CD4-positive, alpha-beta T cell treated with Interleukin-15 for 1 hour (primary cell): Measurements from ENCODE around the gene MAP3K8.
"Not testable (repeated sequence)": the region's sequence is repeated elsewhere in the genome, so short reads cannot be mapped to it uniquely, and the experiment has no call there.

Experiments
- DNase-seq: peaks from one replicate; pipeline ENCODE4 v3.0.0-alpha.2; 2020

The MAP3K8 gene

DNA sequence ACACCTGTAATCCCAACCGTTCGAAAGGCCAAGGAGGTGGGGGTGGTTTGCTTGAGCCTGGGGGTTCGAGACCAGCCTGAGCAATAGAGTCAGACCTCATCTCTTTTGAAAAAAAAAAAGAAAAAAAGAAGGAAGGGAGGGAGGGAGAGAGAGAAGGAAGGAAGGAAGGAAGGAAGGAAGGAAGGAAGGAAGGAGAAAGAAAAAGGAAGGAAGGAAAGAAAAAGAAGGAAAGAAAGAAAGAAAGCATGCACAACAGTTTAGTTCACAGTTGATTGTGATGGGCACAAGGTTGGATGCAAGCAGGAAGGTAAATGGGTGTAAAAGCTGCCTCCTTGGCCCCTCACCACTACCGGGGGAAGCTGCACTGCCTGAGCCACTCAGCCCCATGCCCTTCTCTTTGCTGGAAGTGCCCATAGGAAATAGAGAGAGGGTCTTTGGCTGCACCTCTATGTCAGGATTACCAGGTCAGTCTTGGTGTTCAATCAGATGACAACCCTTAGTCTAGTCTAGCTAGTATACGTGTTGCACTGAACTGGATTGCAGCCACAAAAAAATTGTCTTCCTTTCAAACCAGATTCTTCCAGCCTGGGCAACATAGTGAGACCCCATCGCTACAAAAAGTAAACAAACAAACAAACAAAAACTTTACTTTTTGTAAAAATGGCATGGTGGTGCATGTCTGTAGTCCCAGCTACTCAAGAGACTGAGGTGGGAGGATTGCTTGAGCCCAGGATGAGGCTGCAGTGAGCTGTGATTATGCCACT, 20.0 kb downstream of the MAP3K8 start:
- DNase-seq, result no peak

DNA sequence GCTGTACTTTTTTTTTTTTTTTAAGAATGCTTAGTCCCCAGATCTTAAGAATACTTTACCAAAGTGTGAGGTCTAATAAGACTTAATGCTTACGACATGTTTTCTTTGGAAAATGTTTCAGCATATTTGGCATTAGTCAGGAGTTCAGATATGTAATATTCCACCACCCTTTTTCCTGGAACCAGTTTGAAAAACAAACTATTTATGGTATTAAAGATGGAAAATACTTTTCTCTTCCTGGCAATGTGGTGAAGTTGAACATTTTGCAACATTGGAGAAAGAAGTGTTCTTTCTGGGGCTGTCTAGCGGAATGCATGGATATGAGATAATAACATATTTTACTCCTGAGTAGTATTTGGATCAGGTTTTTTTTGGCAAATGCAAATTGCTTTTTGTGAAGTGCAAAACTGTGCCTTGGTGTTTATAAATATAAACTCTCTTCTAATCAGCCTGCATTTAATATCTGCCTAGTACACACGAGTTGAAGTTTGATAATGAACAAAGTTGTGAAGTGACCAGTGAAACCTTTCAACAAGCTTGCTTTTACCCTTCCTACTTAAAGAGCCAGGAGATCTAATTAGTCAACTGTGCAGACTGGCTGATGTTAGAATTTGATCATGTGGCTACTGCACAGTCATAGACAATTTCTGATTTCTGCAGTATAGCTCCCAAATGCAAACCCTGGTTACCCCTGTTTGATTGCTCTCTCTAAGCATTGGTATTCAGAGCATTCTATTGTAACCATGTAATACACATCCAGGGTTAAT, 20.9 kb downstream of the MAP3K8 start:
- DNase-seq, result no peak

- peak; percentile 20 for DNase-seq
Observed at GRCh38 chr10:30455816-30456215, 21.8 kb downstream of the MAP3K8 start.

DNA sequence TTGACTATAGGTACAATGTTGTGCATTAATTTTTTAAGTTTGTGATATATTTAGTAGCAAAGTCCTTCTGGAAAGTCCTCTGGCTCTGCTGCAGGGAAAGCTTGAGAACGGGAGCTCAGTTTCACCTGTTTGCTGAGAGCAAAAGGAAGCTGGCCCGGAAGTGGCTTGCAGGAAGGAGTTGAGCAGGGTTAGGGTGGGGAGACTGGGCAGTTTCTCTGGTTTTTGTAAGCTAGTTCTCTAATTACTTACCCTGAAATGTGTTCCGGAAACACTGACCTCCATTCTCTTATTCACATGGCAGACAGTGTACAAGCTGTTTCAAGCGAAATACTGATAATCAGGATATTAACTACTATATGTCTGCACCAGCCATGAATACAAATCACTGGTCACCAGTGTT, 22.3 kb downstream of the MAP3K8 start:
- DNase-seq, result no peak

- DNase-seq, result peak; percentile 49
Observed at GRCh38 chr10:30459283-30459682, 25.3 kb downstream of the MAP3K8 start.

DNA sequence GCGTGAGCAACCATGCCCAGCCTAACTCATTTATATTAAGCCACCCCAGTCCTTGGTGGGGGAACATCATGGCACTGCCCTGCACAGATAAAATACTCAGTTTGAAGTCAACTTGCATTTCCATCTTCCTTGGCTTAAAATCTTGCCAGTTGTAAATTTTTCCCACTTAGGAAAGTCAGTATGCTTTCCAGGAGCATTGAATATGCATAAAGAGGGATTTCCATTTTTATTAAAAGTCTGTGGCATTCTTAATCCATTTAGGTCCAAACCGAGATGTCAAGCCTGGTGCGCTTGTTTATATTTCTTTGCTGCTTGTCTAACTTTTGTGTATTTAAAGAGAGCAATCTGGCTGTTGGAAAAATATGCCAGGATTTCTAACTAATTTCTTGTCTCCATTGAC, 26.1 kb downstream of the MAP3K8 start:
- DNase-seq, result no peak

- DNase-seq, result no peak
Observed at GRCh38 chr10:30462513-30462912, 28.5 kb downstream of the MAP3K8 start.

- no peak for DNase-seq
Observed at GRCh38 chr10:30463944-30464451, 30.0 kb downstream of the MAP3K8 start.

DNA sequence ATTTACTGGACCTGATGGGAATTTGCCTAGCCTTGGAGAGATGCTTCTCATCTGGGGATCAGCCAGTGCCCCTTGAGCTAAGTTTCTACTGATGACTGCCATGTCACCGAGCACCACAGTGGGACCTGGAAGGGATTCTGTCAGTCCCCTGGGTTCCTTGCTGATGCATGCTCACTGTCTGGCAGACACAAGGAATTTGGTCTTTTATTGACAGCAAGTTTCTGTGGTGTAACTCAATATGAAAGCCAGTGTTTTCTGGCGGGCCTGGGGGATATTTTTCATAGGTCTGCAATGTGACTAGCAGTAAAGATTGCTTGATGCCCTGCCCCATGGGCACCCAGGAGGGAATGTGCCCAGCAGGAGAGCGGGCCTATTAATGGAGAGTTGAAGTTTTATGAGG, 30.7 kb downstream of the MAP3K8 start:
- no peak for DNase-seq

GRCh38 chr10:30466445-30466844, 32.5 kb downstream of the MAP3K8 start:
- DNase-seq, result no peak

- DNase-seq, result no peak
Observed at GRCh38 chr10:30467651-30468338, 33.8 kb downstream of the MAP3K8 start.

DNA sequence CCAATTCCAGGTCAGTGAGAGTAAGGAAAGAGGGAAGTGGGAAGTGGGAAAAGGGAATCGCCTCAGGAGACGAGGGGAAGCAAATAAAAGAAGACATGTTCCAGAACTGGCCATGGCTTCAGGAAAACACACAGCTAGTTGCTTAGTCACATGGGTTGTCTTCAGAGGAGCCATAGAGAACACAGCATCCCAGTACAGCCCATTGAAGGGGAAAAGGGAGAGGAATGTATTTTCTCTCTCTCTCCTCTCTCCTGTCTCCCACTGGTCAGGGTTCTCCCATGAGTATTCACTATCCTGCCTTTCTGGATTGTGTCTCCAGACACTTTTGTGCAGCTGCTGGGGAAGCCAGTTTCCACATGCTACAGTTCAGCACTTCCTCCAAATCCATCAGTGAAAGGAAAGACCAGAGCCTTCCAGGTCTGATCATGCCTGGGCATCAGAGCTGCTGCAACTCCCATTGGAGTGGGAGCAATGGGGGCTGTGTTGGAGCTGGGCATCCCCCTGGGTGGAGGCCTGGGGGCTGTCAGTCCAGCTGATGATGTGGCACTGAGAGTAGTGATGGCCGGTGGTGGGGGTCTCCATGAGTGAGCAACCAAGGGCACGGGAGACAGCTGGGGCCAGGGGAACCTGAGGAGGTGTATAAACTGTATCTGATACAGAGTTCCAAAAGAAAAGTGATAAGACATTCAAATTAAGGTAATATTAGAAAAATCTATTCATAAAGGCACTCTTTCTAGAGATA, 38.6 kb downstream of the MAP3K8 start:
- no peak for DNase-seq

GRCh38 chr10:30475515-30475914, 41.5 kb downstream of the MAP3K8 start:
- not testable (repeated sequence) for DNase-seq

DNA sequence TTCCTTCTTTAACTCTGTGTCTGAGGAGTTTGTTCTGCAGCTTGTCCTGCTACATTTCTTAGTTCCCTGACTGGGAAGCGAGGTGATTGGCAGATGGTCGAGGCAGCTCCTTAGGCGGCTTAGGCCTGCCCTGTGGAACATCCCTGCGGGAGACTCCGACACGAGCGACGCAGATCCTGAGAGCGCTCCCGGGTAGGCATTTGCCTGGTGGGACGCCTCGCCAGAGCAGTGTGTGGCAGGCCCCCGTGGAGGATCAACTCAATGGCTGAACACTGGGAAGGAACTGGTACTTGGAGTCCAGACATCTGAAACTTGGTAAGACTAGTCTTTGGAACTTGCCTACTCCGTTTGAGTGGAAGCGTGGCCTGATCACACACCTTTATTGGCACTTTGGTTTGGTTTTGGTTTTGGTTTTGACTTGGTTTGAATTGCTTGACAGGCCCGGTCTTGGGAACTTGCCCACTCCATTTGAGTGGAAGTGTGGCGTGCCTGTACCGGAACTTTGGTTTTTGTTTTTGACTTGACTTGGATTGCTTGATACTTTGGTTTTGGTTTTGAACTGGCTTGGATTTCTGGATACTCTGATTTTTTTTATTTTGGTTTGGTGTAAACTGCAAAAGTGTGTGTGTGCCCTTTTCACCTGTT, 42.6 kb downstream of the MAP3K8 start:
- no peak for DNase-seq

DNA sequence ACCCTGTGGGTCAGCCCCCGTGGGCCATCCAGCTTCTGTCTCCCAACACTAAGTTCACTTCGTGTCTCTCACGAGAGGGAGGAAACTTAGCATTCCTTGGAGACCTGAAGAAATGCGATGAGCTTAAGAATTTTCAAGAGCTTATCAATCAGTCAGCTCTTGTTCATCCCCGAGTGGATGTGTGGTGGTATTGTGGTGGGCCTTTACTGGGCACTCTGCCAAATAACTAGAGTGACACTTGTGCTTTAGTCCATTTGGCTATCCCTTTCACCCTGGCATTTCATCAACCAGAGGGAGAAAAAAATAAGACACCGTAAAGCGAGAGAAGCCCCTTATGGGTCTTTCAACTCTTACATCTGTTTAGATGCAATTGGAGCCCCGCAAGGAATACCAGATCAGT, 45.5 kb downstream of the MAP3K8 start:
- not testable (repeated sequence) for DNase-seq

DNA sequence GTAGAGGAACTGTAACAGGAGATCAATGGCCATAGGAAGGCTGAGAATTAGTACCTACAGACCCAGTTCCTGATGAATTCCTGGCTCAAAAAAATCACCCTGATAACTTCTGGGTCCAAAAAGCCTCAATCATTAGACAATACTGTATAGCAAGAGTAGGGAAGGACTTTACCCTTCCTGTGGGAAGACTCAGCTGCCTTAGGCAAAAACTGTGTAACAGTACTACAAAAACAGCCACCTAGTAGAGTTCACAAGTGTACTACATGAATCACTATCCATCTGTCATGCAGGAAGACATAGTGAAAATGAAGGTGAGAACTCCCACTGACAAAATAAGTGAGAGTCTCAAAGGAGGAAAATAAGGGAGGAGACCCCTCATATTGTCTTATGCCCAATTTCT, 47.6 kb downstream of the MAP3K8 start:
- no peak for DNase-seq

- DNase-seq, result no peak
Observed at GRCh38 chr10:30488316-30488715, 54.3 kb downstream of the MAP3K8 start.

DNA sequence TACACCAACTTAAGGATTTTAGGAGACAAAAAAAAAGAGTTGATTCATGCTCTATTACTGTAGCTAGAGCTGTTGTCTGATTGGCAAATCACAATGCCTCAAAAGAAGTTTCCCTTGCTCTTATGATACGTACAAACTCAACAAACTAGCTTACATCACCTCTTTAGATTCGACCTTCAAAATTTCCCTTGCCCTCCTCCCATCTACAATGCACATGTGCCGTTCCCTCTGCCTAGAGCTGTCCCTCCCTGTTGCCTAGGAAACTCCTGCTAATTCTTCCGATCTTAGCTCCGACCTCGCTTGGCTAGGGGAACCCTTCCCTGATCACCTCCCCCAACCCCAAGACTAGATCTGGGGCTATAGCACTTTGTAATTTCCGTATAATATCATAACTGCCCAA, 55.4 kb downstream of the MAP3K8 start:
- peak; percentile 23 for DNase-seq

GRCh38 chr10:30490289-30491000, 56.5 kb downstream of the MAP3K8 start:
- DNase-seq, result no peak

- peak; percentile 56 for DNase-seq
Observed at GRCh38 chr10:30491204-30491915, 57.4 kb downstream of the MAP3K8 start.
